NCI-H2171 (cell line): Measurements from ENCODE around the gene TGIF2.
A peak's percentile ranks its signal among the peaks of the same experiment; 100 is the strongest.
"Not testable (repeated sequence)": the region's sequence is repeated elsewhere in the genome, so short reads cannot be mapped to it uniquely, and the experiment has no call there.

ENCODE experiments used
- DNase-seq: peaks from one replicate; lab custom pipeline; 2025; lab: John Stamatoyannopoulos, UW

Gene TGIF2

GRCh38 chr20:36547186-36548005 is 26.0 kb upstream of the TGIF2 start:
- no peak for DNase-seq

- DNase-seq: no peak
These were observed 25.4 kb upstream of the TGIF2 start for GRCh38 chr20:36548006-36548315.

- no peak for DNase-seq
These were observed 24.4 kb upstream of the TGIF2 start for GRCh38 chr20:36548704-36549627.

- no peak for DNase-seq
These were observed 23.8 kb upstream of the TGIF2 start for GRCh38 chr20:36549628-36549941.

- DNase-seq: no peak
These were observed 23.2 kb upstream of the TGIF2 start for GRCh38 chr20:36549942-36550789.

- DNase-seq: no peak
These were observed 22.6 kb upstream of the TGIF2 start for GRCh38 chr20:36550790-36551299.

GRCh38 chr20:36555248-36555647 is 18.1 kb upstream of the TGIF2 start:
- DNase-seq: no peak

- DNase-seq: no peak
These were observed 10.7 kb upstream of the TGIF2 start for GRCh38 chr20:36562724-36563123.

GRCh38 chr20:36563374-36563773 is 10.0 kb upstream of the TGIF2 start:
- no peak for DNase-seq

GRCh38 chr20:36564078-36564725 is 9.2 kb upstream of the TGIF2 start:
- not testable (repeated sequence) for DNase-seq

- not testable (repeated sequence) for DNase-seq
These were observed 8.7 kb upstream of the TGIF2 start for GRCh38 chr20:36564726-36565121.

GRCh38 chr20:36565520-36565919 is 7.9 kb upstream of the TGIF2 start:
- no peak for DNase-seq

- no peak for DNase-seq
These were observed 3.5 kb upstream of the TGIF2 start for GRCh38 chr20:36569847-36570429.

GRCh38 chr20:36571564-36572504 is 1.6 kb upstream of the TGIF2 start:
- no peak for DNase-seq

- DNase-seq: no peak
These were observed 695 bp upstream of the TGIF2 start for GRCh38 chr20:36572701-36573102.

GRCh38 chr20:36573798-36574365 is 485 bp downstream of the TGIF2 start:
- no peak for DNase-seq

GRCh38 chr20:36574366-36575135 is 1.2 kb downstream of the TGIF2 start:
- DNase-seq: peak; percentile 26

- no peak for DNase-seq
These were observed 2.7 kb downstream of the TGIF2 start for GRCh38 chr20:36576081-36576445.
